Activated CD8-positive, alpha-beta memory T cell treated with anti-CD3 and anti-CD28 coated beads for 4 hours (primary cell): ENCODE results near the gene DCXR.

Experiments
- DNase-seq, 2 donors: peaks; one replicate each; pipeline ENCODE4 v3.0.0-alpha.2; 2020; ENCODE audit warnings: low read depth in 2 of 2

The DCXR gene

DNA sequence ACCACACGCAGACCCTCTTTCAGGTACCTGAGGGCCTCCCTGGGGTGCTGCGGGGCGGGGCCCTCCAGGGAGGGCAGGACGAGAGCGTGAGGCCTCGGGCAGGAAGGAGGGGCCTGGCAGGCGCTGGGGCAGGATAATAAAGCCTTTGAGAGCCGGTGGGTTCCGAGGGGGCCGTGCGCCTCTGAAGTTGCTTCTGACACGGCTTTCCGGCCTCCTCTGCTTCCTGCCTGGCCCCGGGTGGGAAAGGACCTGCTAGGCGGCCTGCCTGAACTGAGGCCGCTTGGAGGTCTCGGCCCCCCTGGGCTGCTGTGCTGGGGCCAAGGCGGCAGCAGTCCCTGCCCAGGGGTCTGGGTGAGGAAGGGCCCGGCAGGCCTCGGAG is 25.2 kb downstream of the DCXR start:
- DNase-seq = no peak

DNA sequence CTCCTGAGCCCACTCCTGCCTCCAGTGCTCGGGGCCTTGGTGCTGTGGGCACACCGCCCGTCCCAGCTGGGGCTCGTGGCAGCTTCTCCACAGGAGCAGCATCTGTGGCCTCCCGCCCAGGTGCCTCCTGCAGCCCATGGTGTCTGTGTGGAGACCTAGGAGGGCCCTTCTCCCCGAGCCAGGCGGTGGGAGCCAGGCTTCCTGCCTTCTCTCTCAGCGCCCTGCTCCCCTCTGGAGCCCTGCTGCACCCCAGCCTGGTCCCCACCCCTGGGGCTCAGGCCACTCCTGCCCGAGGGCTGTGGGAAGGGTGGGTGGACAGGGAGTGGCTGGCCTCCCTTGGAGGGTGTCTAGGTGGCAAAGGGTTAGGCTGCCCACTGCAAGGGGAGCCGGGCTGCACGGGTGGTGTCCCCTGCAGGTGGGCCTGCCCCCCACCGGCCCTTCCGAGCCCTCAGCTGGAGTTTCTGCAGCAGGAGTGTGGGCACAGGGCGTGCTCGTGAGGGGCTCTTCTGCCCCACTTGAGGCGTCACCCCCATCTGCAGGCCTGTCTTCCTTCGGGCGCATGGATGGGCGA is 25.8 kb downstream of the DCXR start:
- DNase-seq = no peak

DNA sequence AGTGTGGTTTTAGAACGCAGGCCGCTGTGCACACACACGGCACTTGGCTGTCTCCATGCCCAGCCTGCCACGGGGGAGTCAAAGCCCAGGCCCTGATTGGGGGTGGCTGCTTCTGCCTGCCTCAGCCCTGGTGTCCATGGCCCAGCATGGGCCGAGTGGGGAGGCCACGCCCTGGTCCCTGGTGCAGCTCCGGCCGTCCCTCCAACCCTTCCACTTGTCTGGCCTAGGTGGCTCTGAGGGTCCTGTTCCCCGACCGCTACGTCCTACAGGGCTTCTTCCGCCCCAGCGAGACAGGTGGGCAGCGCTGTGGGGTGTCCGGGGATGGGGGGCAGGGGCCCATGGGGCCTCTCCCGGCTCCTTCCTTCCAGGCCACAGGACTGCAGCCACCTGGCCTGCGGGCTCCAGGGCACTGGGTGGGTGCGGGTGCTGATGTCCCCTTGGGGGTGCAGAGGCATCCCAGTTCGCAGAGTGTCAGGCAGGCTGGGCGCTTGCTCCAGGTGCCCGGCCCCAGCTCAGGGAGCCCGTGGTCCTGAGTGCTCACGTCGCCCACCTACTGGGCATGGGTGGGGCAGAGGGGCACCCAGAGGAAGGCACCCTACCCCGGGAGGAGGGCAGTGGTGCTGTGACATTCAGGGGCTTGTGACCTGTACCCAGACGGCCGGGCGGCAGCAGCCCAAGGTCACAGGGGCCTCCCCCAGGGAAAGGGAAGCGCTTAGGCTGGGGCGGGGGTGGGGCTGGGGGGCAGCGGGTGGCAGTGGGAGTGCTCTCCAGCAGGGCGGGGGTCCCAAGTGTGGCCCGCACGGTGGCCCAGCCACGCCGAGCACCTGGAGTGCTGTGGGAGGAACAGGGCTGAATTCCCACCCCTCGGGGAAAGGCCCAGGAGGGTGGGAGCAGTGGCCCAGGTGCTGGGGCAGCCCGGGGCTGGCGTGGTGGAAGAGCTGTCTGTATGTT is 26.6 kb downstream of the DCXR start:
- no peak for DNase-seq

DNA sequence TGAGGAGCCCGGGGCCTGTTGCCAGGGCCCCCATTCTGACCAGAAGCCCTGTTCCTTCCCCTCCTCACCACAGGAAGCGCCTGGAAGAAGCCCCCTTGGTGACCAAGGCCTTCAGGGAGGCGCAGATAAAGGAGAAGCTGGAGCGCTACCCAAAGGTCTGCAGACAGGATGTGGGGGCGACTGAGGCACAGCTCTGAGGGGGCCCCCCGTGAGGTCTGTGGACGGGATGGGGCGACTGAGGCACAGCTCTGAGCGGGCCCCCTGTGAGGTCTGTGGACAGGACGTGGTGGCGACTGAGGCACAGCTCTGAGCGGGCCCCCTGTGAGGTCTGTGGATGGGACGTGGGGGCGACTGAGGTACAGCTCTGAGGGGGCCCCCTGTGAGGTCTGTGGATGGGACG is 28.1 kb downstream of the DCXR start:
- DNase-seq = no peak

DNA sequence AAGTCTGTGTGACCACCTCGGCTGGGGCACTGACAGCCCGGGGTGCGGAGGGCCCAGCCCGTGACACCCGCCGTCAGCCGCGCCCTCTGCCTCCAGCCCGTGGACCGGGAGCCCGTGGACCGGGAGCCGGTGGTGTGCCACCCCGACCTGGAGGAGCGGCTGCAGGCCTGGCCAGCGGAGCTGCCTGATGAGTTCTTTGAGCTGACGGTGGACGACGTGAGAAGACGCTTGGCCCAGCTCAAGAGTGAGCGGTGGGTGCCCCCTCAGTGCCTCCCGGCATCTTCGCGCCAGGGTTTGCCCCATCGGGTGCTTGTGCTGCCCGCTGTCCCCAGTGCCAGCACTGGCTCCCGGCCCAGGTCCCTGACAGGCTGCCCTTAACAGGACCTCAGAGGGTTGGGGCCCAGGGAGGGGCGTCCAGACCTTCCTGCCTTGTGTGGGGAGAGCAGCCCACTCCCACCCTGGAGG is 28.5 kb downstream of the DCXR start:
- no peak for DNase-seq

DNA sequence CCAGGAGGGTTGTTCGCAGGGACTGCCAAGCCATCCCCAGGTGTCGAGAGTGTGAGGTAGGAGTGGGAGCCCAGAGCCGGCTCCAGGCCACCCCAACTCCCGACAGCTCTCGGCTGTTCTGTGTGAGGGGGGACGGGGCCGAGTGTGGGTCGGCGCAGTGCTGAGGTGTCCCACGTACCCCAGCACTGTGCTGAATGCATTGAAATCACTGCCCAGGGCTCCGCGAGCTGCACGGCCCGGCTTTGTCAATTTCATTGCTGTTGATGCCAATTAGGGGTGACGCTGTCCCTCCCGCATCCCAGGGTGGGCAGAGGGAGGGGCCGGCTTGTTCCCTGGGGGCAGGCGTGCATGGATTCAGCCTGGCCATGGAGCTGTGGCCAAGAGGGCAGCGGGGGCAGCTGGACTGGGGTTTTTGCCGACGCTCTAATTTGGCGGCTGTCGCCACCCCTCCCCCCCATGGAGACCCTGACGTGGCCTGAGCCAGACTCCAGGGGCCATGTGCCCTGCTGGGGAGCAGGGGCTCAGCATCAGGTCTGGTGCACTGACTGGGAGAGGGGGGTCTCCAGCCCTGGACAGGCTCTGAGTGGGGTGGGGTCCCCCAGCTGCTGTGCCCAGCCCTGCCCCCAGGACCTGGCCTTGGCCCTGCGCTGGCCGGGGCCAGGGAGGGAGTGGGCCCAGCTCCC is 29.1 kb downstream of the DCXR start:
- no peak for DNase-seq

DNA sequence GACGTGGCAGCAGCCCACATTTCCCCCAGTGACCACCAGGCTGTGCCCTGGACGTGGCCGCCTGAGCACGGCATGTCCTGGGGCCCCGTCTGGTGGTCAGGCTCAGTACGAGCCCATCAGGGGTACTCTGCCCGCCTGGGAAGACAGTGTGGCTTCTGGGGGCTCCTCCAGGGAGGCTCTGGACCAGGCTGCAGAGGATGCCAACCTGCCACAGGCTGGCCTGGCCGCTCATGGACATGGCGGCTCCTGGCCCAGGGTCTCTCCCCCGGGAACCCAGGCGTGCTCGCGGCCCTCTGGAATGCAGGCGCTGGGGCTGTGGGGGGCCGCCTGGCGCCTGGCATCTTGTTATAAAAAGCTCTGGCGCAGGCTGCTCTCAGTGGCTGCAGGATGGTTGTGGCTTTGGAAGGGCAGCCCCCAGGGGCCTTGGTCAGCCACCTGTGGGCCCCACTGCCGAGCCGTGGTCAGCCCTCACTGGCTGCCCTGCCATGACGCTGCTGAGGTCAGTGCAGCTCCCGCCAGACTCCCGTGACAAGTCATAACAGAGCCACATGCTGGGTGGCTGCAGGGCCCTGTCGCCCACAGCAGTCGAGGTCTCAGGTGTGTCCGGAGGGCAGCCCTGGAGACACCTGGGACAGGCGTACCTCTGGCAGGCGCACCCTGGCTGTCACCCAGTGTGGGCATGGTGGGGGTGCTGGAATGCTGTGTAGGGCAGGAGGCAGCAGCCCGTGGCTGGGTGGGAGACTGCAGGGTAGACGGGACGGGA is 29.8 kb downstream of the DCXR start:
- DNase-seq = no peak

DNA sequence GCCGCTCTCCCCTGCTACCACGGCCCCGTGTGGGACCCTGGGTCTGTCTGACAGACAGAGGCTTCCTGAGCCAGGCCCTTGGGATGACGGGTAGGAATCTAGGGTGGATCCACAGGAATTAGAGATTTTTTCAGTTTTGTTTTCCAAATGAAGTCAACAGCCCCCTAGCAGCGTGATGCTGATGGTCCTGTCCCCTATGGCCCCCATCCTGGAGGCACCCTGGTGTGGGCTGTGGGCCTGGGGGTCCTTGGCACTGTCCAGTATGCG is 30.3 kb downstream of the DCXR start:
- no peak for DNase-seq

DNA sequence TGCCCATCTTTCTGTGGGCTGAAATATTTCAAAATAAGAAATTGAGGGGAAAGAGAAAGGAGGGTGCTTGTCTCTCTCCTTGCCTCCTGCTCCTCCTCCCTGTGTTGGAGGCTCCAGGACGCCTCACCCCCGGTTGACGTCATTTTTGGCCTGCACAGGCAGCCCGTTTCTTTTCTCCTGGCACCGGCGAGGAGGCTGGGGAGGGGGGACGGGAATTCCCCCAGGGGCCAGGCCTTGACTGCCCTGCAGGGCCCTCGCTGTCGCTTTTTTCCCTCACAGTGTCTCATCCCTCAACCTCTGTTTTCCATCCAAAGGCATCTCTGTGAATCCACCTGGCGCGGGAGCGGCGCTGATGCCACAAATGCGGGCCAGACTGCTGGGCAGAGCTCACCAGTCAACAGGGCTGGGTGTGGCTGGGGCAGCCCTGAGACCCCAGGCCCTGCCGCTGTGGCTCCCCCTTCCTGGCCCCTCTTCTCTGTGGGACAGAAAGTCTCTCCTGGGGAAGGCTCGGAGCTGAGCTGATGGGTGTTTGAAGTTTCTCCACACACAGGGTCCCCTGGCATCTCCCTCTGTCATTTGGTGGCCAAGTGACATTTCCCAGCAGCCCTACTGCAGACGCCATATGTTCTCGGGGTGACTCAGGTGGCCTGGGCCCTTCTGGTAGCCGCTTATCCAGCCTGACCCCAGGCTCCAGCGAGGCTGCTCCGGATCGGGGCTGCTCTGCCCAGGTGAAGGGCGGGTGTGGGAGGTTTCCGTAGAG is 30.8 kb downstream of the DCXR start:
- DNase-seq = no peak

DNA sequence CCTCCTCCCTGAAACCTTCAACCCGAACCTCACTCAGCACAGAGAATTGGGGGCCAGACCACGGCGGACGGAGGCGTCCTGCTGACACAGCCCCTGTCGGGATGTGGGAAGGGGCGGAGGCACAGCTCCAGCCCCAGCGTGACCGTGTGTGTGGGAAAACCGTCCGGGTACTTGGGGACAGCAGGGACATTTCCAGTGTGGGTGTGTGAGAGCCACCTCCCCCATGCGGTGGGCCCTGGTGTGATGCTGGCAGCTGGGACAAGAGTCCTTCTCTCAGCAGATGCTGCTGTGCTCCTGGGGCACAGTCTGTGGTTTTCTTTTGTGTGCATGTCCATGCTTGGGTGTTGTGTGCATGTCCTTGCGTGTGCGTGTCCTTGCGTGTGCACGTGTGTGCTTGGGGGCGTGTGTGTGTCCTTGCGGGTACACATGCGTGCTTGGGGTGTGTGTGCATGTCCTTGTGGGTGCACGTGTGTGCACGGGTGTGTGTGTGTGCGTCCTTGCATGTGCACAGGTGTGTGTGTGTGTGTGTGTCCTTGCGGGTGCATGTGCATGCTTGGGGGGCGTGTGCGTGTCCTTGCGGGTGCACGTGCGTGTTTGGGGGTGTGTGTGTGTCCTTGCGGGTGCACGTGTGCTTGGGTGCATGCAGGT is 31.7 kb downstream of the DCXR start:
- no peak for DNase-seq

DNA sequence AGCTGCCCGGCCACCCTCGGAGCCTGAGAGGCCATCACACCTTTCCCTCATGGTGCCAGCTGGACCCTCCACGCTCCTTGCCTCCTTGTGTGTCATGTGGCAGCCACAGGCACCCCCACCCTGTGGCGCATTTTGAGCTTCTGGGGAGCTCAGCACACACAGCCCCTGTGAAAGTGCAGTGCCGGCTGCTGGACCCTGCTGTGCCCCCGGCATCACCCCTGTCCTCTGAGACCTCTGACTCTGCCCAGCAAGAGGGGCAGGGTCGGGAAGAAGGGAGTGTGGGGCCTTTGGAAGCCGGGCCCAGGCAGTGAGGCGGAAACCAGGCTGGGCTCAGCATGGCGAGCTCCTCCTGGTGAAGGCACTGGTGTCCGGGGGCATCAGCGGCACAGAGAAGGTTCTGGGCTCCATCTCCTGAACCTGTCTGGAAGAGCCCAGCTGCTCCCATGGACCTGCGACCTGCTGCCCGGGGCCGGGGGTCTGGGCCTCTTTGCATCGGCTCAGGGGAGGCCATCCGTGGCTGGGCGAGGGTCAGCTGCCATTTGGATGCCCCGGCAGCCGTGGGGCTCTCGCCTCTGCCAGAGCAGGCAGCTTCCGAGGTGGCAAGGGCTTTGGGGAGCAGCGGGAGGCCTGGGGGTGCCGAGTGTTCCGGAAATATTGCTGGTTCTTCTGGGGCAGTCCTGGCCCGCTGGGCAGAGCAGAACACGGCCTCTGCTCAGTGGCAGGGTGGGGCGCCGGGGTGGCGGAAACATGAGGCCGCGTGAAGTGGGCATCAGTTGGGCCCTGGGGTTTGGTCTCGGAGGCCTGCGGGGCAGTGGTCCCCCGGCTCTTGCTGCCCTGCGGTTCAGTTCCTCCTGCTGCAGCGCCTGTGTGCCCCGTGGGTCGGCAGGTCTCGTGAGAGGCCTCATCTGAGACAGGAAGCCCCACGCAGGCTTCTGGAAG is 32.7 kb downstream of the DCXR start:
- DNase-seq = no peak

DNA sequence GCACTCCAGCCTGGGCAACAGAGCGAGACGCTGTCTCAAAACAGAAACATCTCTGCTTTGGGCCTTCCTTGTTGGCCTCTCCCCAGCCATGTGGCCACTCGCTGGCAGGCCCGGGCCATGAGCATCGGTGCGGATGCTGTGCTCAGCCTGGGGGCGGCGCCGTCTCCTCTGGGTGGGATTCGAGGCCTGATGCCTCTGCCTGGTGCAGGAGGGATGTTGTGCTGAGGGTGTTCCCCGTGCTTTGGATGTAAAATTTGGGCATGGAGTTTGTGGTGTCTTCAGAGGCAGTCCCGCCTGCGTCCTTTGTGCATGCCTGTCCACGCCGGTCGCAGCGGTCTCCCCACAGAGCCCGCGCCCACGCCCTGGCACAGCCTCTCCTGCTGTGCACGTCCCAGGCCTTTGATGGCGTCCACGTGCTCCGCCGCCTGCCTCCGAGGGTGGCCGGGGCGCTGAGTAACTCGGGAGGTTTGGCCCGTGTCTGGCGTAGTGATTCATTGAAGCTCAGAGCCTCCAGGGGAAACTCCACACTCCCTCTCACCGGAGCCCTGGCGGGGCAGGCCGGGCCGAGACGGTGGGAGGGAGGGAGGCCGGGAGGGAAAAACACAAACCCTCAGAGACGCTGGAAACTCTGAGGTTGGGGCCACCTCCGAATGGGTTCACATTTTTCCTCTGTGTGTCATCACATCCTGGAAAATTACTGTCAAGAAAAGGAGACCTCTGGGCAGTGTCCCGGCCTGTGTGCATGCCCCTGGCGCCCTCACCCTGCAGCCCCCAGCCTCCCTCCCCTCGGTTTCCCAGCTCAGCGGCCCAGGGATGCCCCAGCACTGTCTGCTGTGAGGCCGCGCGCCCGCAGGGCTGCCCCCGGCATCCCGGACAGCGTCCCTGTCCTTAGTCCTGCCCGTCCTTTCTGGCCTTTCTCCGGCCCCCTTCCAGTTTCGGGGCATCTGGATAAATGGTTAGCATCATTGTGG is 33.8 kb downstream of the DCXR start:
- DNase-seq = no peak

DNA sequence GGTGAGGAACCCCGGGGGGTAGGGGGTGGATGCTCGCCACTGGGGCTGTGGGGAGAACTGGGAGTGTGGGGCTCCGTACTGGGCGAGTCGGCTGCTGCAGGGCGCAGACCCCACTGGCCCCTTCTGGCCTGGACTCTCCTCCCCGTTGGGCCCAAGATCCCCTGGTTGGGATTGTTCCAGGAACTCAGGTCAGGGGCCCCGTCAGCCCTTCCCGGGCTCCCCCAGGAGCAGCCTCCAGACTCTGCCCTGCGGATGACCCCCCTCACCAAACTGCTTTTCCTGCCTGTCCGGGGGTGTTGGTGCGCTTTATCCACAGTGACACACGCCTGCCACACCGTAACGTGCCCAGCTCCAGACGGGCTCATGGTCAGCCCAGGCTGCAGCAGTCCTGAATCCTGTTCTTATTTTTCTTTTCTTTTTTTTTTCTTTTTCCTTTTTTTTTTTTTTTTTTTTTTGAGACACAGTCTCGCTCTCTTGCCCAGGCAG is 35.9 kb downstream of the DCXR start:
- DNase-seq = no peak

DNA sequence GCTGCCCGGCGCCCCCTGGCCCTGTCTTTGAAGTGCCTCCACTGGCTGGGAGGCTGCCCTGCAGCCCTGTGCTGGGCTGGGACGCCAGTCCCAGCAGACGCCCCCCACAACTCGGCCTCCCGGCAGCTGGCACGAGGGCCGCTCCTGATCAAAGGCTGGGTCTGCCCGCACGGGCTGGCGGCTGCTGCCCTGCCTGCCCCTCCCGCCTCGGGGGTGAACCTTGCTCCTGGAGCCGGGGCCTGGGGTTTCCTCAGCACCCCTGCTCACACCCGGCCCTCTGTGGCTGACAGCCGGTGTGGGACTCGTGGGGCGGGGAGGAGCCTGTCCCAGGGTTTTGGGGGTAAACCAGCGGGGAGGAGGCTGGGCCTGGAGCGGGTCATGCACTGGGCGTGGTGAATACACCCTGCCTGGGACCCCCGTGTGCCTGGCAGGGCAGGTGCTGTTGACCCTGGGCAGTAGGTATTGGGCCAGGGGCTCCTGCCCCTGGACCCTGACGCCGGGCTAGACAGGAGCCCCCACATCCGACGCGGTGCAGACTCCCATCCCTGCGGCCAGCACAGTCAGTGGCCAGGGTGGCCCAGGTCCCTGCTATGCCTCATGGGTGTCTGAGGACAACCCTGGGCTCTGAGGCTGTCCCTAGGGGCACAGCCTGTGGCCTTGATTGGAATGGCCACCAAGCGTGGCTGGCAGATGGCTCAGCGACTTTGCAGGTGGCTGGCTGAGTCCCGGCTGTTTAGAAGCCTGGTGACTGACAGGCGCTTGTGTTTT is 36.5 kb downstream of the DCXR start:
- DNase-seq = no peak

DNA sequence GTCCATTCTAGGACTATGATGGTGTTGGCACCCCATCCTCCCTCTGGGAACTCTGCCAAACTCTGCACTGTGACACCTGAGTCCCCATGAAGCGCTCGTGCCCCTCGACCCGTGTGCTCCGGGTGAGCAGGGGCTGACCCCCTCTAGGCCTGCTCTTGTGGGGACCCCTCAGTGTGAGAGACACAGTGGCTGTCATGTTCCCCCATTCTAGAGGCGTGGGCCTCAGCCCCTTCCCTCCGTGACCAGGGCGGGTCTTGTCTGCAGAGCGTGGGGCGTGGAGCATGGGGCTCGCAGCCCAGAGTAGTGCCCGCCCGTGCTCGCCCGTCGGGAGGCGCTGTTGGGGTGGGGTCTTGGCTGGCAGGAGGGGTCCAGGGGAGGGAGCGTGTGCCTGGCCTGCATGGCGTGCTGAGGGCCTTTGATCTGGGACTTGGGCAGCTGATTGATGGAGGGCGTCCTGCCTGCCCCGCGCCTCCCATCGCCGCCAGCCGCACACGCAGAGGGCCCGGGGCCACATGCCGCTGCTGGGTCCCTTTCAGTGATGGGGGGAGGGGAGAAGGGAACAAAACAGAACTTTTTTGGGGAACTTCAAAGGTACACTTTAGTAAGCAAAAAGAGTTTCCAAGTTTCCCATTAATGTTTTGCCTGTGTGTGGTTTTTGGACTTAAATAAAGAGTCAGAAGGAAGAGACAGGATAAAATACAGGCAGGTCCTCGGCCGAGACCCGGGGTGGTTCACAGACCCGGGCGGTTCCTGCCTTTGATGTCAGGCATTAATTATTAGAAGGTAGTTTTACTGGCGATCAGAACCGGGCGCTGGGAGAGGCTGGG is 37.3 kb downstream of the DCXR start:
- DNase-seq = no peak

DNA sequence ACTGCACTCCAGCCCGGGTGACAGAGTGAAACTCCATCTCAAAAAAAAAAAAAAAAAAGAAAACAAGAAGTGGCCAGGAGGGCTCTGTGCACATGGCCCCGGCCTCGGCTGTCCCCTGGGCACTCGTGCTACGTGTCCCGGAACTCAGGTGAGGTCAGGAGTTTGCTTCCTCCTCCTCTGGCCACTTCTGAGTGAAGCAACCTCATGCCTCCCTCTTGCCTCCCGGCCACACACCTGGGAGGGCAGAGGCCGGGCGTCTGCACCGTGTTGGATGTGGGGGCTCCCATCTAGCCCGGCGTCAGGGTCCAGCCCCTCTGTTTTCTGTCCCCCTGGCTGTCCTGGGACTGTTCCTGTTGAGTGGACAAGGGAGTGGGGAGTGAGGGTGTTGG is 37.9 kb downstream of the DCXR start:
- no peak for DNase-seq
